Eye (tissue), 1 donor: ENCODE data around the gene FBXW7.

Source experiments
- DNase-seq: peaks from one replicate; pipeline ENCODE4 v3.0.0-alpha.2; 2015

Gene FBXW7

GRCh38 chr4:152277333-152277732 lies 258.6 kb downstream of the FBXW7 start:
- DNase-seq, result no peak

DNA sequence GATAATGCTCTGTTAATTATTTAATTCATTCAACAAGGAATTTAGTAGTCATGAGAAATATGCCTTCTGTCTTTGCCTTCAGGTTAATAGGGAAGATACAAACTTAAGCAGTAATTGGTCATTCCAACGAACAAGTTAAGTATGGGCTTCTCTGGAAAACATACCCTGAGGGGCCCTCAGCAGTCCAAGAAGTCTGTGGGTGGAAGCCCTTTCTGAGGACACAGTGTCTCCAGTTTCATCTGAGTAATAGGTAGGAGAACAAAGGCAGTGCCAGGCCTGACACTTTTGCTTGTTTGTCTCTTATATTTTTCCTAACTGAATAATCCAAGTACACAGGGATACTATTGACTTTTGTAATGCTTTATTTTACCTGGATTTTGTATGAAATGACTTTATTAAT lies 262.5 kb downstream of the FBXW7 start:
- no peak for DNase-seq
